Measurements from ENCODE around the gene BTBD17.

BTBD17 gene

DNA sequence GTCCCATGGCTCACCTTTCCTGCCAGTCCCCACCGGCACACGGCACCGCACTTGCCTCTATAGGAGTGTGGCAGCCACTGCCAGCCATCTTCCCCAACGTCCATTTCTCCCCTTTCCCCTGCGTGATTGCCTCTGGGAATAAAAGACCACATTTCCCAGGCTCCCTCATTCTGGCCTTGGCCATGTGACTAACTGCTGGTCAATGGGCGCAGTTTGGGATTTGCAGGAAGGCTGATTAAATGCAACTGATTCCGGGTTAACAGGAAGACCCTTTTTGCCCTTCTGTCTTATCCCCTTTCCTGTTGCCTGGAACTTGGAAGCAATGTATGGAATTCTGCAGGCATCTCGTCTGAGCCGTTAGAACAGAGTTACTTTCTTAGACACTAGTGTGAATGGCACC is 3.0 kb downstream of the BTBD17 start:
- DNase-seq (ENCODE audit: low read depth) = no peak

DNA sequence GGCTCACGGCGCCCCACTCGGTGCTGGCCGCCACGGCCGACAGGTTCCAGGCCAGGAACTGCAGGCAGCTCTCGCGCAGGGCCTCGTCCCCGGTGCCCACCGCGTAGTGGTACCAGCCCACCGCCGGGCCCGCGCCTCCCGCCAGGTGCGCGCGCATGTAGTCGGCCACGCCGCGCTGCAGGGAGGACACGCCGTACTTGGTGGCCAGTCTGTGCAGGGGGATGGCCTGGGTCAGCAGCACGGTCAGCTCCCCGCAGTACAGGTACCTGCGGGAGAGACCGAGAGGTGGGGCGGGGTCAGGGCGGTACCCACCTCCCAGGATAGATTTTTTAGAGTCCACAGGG is 4.2 kb downstream of the BTBD17 start:
- DNase-seq (ENCODE audit: low read depth) = no peak

DNA sequence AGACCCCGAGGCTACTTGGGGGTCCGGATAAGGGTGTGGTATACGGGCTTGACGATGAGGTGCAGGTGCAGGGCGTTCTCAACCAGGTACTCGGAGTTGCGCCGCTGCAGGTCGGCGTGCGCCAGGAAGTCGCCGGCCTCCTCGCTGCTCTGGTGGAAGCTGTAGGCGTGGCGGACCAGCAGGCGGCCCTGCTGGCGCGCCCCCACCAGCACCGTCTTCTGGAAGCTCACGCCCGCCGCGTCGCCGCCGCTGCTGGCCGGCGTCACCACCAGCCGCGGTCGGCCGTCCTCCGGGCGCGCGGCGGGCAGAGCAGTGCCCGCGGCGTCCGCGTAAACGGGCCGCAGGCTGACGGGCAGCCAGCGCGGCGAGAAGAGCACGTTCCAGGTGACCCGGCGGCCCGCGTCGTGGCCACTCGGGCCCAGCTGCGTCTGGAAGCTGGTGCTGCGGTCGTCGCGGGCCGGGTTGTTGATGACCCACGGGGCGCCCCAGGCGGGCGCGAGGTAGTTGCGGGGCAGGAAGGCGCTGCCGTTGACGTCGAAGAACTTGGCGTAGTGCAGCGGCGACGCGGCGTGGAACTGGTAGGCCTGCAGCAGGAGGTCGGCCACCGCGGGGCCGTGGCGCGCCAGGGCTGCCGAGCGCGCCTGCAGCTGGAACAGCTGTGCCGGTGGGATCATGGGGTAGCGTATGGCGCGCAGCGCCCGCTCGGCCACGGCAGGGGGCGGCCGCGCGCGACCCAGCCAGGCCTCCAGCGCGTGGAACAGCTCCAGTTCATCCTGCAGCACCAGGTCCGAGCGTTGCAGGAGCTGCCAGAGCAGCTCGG is 4.8 kb downstream of the BTBD17 start:
- DNase-seq (ENCODE audit: low read depth) = no peak

DNA sequence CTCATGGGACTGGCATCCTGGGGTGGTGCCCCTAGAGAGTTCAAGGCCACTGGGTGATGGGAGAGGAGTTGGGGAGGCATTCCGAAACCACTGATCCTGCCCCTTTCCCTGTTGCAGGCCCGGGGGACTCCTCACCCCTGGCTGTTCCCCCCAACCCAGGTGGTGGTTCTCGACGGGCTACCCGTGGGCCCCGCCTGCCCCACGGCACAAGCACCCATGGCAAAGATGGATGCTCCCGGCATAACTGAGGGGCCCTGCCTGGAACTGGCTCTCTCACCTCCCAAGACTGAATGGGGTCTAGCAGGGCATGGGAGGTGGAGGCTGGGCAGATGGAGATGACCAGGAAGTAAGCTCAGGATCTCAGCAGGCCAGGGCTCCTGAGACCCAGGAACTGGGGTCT is 6.6 kb downstream of the BTBD17 start:
- no peak for DNase-seq (ENCODE audit: low read depth)

DNA sequence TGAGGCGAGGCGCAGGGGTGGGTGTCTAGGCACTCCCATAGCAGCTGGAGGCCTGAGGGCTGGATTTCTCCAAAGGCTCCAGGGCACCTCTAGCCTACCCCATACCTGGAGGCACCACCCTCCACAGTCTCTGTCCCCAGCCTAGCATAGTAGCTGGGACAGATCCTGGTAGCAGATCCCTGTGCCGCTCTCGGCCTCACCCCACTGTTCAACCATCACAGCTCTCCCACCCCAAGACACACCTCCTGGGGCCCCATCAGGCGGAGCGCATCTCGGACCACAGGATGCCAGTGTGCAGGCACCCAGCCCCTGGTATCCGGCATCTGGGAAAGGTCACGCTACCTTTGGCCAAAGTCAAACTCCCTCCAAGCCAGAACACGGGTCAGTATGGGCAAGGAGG is 7.1 kb downstream of the BTBD17 start:
- no peak for DNase-seq (ENCODE audit: low read depth)

DNA sequence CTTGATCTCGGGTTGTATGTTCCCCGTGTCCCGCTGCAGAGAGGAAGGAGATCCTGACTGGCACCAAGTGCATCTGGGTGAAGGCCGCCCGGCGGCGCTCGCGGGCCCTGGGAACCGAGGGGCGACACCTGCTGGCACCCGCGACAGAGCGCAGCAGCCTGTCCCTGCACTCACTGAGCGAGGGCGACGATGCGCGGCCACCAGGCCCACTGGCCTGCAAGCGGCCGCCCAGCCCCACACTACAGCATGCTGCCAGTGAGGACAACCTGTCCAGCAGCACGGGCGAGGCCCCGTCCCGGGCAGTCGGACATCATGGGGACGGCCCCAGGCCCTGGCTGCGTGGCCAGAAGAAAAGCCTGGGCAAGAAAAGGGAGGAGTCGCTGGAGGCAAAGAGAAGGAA is 7.5 kb downstream of the BTBD17 start:
- no peak for DNase-seq (ENCODE audit: low read depth)

DNA sequence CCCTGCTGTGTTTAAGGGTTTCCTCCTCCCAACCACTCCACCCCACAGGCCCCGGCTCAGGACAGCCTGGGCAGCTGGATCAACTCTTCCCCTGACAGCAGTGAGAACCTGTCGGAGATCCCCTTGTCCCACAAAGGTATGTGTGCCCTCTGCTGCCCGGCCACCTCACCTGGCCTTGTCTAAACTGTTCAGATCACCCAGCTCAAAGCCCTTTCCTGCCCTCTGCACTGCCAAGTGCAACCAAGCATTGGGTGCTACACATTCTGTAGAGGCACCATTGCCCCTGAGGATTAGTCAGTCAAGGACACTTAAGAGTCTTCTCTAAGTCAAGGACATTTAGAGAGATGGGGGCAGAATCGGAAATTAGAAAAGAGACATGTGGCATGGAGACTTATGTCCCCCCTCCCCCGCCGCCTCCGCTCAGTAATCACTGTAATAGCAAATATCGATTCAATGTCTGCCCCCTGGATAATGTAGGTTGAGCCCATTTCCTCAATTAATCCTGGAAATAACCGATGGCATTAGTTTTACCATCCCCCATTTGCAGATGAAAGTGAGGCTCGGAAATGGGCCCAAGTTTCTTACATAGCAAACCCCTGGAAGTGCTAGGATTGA is 8.1 kb downstream of the BTBD17 start:
- no peak for DNase-seq (ENCODE audit: low read depth)

DNA sequence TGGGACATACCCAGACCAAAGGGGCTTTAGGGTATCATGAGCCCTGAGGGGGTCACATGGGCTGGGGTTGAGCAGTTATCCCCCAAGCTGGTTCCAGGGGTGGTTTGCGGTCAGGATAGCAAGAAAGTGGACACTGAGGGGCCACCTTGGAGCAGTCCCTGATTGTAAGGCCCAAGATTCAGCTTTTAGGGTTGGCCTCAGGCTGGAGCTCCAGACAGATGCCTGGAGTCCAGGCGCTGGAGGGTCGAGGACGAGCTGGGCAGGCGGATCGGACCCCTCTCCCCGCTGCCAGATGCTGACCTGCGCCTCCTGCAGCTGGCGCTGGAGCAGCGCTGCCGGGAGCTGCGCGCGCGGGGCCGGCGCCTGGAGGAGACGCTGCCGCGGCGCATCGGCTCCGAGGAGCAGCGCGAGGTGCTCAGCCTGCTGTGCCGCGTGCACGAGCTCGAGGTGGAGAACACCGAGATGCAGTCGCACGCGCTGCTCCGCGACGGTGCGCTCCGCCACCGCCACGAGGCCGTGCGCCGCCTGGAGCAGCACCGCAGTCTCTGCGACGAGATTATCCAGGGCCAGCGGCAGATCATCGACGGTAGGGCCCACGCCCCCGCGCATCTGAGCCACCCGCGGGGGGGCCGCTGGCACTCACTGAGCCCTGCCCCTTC is 10.0 kb downstream of the BTBD17 start:
- no peak for DNase-seq (ENCODE audit: low read depth)

DNA sequence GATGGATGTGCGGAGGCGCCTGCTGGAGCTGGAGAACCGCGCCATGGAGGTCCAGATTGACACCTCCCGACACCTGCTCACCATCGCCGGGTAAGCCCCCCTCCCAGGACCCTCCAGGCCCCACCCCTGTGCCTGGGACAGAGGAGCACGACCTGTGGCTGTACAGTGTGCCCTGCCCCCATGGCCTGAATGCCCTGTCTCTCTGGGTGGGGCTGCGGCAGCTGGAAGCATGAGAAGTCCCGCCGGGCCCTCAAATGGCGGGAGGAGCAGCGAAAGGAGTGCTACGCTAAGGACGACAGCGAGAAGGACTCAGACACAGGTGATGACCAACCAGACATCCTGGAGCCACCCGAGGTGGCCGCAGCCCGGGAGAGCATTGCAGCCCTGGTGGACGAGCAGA is 11.2 kb downstream of the BTBD17 start:
- DNase-seq (ENCODE audit: low read depth) = no peak

DNA sequence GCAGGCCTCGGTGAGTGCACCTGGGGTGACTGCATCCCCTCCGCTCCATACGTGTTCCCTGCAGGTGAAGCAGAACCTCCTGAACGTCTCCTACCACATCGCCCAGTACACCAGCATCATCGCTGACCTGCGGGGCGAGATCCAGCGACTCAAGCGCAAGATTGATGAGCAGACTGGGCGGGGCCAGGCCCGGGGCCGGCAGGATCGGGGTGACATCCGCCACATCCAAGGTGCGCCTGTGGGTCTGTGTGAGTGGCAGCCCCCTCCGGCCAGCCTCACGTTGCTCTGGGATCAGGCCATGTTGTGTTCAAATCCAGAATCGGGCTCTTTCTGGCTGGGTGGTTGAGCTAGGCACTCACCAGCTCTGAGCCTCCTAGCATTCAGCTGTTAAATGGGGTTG is 12.5 kb downstream of the BTBD17 start:
- DNase-seq (ENCODE audit: low read depth) = no peak

DNA sequence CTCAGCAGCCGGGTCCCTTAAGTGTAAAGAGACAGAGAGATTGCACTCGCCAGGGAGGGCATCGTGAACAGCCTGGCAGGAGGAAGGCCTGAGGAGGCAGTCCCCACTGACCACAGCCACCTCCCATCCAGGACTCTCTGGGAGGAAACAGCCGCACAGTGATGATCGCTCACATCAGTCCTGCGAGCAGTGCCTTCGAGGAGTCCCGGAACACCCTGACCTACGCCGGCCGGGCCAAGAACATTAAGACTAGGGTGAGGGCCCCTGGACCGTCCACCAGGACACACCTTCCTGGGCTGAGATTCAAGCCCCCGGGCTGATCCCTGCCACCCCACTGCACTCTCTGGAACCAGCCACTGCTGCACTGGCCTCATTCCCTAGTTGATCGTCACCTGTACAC is 14.0 kb downstream of the BTBD17 start:
- DNase-seq (ENCODE audit: low read depth) = no peak

DNA sequence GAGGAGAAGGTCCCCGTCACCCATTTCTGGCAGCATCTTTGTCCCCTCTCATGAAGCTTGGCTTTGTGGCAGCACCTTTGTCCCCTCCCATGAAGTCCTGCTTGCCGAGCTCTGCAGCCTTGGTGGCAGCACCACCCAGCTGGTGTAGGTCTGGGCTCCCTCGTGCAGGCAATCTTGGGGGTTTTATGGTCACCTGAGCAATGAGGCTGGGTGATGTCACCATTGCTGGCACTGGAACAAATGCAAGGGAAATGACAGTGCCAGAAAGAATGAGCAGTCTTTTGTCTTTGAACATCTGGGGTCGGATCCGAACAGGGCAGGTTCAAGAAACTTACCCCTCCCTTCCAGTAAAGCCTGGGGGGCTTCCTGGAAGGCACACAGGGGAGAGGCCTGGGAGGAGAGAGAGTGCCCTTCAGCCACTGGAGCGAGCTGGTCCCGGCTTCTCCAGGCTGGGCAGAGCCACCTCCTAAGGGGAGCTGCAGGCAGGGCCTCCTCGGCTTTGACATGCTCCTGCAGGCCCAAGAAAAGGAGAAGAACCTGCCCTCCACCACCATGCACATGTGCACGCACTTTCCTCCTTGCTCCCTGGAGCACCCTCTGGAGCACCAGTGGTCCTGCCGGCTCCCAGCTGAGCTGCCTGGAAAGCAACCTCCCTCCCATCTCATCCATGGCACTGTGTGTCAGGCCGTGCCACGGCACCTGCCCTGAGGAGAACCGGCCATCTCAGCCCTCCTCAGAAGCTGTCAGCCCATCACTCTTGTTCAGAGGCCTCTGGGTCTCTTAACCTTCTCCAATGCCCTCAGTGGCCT is 16.0 kb downstream of the BTBD17 start:
- no peak for DNase-seq (ENCODE audit: low read depth)

DNA sequence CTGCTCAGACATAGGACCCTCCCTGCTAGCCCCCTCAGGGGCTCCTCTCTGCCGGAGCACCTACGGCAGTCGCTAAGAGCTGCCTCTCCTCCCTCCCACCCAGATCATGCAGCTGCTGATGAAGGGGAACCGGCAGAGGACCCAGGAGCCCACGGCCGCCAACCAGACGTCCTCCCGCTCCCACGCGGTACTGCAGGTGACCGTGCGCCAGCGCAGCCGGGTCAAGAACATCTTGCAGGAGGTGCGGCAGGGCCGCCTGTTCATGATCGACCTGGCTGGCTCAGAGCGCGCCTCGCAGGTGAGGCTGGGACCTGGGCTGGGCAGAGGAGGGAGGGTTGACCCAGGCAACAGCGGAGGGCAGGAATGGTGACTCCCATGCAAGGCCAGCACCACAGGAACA is 17.0 kb downstream of the BTBD17 start:
- DNase-seq (ENCODE audit: low read depth) = no peak

DNA sequence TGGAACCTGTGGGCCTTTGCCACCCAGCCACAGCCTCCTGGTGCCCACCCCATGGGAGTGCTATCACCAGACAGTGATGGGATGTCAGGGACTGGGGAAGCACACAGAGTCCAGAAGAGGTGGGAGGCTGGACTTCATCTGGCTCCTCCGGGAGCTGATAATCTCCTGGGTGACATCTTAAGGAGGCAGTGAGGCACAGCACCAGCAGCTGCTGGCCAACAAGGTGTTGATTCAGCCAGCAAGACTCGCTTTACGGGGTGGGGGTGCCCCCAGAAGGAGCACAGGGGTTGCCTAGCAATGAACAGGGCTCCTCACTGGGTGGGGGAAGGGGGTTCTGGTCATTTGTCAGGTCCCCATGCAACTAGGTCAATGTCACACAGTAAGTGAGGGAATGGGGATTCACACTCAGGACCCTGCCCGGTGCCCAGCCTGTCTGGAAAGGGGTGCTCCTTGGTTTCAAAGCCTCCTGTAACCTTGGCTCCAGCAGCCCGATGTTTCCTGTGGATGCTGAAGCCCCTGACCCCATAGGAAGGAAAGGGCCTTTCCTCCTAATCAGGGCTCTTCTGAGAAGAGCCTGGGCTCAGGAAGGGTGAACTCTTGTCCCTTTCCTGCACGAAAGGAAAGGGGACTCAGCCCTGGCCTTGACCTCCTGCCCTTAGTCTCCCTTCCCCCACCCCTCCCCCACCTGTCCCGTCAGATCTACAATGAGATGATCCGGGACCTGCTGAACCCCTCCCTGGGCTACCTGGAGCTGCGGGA is 18.0 kb downstream of the BTBD17 start:
- no peak for DNase-seq (ENCODE audit: low read depth)

DNA sequence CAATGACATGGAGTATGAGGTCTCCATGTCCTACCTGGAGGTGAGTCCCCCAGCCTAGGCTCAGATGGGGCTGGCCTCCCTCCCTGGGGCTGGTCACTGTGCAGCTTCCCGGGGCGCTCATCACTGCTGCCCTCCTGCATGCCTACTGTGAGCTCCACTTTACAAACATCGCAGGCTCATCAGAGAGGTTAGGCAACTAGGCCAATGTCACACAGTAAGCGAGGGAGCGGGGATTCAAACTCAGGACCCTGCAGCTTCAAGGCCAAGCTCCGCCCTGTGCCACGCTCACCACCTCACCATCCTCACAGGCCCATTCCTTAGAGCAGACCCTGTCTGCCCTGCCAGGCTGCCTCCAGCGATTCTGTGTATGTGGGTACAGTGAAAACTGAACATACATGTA is 18.5 kb downstream of the BTBD17 start:
- DNase-seq (ENCODE audit: low read depth) = no peak

DNA sequence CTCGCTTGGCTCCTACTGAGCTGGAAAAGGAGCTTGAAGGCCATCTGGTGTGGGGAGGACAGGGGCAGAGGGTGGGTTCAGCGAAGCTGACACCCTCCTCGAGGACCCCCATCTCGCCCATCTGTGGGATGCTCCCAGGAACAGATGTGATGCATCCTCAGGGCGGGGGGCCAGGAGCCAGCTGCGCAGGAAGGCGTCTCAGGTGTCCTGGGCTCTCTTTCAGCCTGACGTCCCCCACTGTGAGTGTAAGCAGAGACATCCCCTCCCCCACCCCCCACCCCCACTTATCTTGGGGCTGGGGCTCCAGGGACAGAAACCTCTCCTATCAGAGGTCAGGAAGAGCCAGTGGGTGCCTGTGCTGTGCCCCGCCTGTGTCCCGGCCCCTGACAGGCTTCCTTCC is 19.4 kb downstream of the BTBD17 start:
- no peak for DNase-seq (ENCODE audit: low read depth)

DNA sequence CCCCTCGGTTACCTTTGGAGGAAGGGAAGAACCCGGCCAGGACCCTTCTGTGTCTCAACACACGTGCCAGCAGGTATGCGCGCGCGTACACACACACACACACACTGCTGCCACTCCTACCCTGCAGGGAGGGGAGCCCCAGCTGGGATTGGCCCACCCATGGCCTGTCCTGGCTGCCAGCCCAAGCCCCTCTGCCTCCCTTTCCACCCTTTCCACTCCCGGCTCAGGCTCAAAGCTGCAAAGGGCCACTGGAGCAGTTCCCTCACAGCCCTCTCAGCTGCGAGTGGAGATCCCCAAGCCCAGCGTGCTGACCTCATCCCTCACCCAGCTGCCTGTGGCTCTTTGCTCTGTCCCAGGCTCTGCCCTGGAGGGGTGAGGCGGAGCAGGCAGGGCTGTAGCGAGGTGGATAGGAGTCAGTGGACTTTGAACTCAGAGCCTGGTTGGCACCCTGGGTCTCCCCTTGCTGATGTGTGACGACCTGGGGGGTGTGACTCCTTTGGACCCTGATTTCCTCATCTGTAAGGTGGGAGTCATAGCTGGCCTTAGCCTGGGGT is 21.1 kb downstream of the BTBD17 start:
- DNase-seq (ENCODE audit: low read depth) = no peak

DNA sequence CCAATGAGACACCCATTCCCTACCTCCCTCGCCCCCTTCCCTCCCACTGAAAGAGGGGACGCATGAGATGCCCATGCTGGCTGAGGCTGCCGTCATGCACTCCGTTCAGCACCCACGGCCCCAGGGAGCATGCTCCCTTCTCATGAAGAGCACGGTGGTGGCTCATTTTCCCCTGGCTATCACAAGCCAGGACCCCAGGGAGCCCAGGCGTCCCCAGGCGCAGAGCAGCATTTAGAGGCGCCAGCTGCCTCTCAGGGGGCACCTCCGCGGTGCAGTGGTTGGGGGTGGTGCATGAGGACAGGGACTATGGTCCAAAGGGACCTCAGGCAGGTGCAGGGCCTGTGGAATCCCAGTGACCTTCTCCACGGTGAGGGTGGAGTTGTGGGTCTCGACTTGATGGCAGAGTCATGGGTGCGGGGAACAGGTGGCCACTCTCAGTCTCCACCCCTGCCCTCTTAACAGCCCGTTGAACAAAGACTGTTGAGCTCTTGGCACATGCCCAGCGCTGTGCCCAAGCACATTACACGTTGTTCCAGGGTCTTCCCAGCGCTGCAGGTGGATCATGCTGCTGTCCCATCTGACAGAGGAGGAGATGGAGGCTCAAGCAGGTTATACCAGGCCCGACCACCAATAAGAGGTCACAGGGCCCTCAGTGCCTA is 22.0 kb downstream of the BTBD17 start:
- no peak for DNase-seq (ENCODE audit: low read depth)

DNA sequence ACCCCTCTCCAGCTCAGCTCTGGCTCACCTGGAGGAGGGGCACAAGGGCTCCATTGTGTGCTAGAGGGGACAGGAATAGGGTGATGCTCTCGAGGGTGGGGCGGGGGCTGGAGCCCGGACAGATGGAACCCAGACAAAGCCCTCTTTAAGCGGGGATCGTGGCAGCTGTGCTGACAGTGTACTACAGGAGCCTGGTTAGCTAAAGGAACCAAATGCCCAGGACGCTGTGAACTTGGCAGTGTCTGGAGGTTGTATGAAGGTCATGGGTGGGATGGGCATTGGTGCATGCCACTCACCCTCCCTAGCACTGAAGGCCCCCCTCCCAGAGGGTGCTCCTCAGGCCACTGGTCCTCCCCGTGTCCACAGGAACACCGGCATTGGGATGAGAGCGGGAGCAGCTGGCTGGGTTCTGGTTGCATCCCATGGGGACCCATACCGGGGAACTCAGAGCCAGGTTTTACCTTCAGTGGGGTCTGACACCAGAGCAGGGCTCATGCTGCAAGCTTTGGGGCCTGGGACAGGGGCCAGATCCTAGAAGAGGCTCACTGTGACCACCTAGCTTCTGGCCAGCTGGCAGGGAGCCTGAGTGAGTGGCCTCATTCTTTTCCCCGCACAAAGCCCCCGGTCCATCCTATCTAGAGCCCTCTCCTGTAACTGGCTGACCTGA is 23.7 kb downstream of the BTBD17 start:
- no peak for DNase-seq (ENCODE audit: low read depth)

DNA sequence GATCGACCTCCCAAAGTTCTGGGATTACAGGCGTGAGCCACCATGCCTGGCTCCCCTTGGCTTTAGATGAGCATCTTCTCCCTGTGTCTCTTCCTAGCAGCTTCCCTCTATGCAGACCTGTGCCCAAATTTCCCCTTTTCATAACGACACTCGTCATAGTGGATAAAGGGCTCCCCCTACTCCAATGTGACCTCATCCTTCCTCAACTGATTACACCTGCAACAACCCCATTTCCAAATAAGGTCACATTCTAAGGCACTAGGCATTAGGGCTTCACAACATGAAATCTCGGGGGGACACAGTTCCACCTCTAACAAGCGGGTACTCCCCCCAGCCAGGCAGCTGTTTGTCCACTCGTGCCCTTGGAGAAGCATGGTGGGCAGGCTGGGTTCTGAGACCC is 25.4 kb downstream of the BTBD17 start:
- DNase-seq (ENCODE audit: low read depth) = no peak

Data from HS-27A (cell line).